Esophagus squamous epithelium (tissue), 4 donors: ENCODE measurements around the gene WDFY1.

Experiments used
- CTCF ChIP-seq, 6 experiments: fragments of 450-650 bp in 4 of 6; fragments of 200-600 bp in 2 of 6; sonication (generic) in 2 of 6; IDR thresholded peaks; one replicate each; pipeline ENCODE4 v1.5.1; 2016 to 2019; ENCODE audit warnings: antibody characterized with exemption in 6 of 6, mild to moderate bottlenecking in 4 of 6, moderate library complexity in 4 of 6
- POLR2A ChIP-seq, 4 donors: fragments of 450-650 bp; IDR thresholded peaks; one replicate each; pipeline ENCODE4 v1.6.1; 2017; ENCODE audit warnings: antibody characterized with exemption in 4 of 4, mild to moderate bottlenecking in 4 of 4, moderate library complexity in 3 of 4

GRCh38 chr2:223943135-223943534 is 2.0 kb downstream of the WDFY1 start:
- no peak for TF ChIP-seq POLR2A (IDR thresholded peaks at IDR 0.05)
- no peak for TF ChIP-seq CTCF (IDR thresholded peaks at IDR 0.05)
